ENCODE measurements around the gene IRX2. TPM values are rescaled to one million over a fixed set of nuclear protein-coding genes. Genes with fewer than 3 reads are reported as not detected.

Gene IRX2
- total and polyA plus RNA-seq, 2 donors (not counting 1 experiment from before 2014, with no cell fraction given): 0.33 to 0.40 TPM

GRCh38 chr5:2719332-2719731 lies 32.1 kb downstream of the IRX2 start:
- Histone ChIP-seq H3K27ac (ENCODE audit: insufficient read depth, low read length) (no peak overlapping the region), H3K4me1 (ENCODE audit: control insufficient read depth, extremely low read depth, insufficient read depth, low read length) (no peaks in the 10 kb centered on the region), H3K27me3 (ENCODE audit: control insufficient read depth, insufficient read depth, low read length) (no peaks in the 10 kb centered on the region), H4K20me1 (ENCODE audit: control insufficient read depth, extremely low read depth, insufficient read depth, low read length) (no peaks in the 10 kb centered on the region), H3K4me2 (ENCODE audit: extremely low read depth, insufficient read depth, low read length) (no peak overlapping the region), H3K9me3 (ENCODE audit: control insufficient read depth, insufficient read depth, low read depth, low read length) (no peaks in the 10 kb centered on the region), H3K79me2 (ENCODE audit: control insufficient read depth, insufficient read depth, low read length) (no peaks in the 10 kb centered on the region), H2AFZ (ENCODE audit: low read length) (no peak overlapping the region), H3K36me3 (ENCODE audit: control insufficient read depth, insufficient read depth, low read length) (no peaks in the 10 kb centered on the region), H3K9ac (ENCODE audit: insufficient read depth, low read length) (no peak overlapping the region), H3K4me3 (replicated peaks in 1 of 4; ENCODE audit: control extremely low read depth in 1 of 4, insufficient read depth in 1 of 4, low read depth in 3 of 4, low read length in 4 of 4) (no peak overlapping the region)
- TF ChIP-seq EZH2 (IDR thresholded peaks at IDR 0.05; ENCODE audit: low read length, missing control alignments): no peak
- no peak for TF ChIP-seq CTCF (conservative IDR thresholded peaks at IDR 0.05 in 1 of 2, IDR thresholded peaks at IDR 0.05 in 1 of 2; ENCODE audit: low read depth in 1 of 2, low read length in 2 of 2)
- no peak for DNase-seq (ENCODE audit: low read depth in 2 of 2)

GRCh38 chr5:2718115-2718514 lies 33.4 kb downstream of the IRX2 start:
- Histone ChIP-seq H4K20me1 (ENCODE audit: control insufficient read depth, extremely low read depth, insufficient read depth, low read length) (no peaks in the 10 kb centered on the region), H2AFZ (ENCODE audit: low read length) (no peak overlapping the region), H3K79me2 (ENCODE audit: control insufficient read depth, insufficient read depth, low read length) (no peaks in the 10 kb centered on the region), H3K27ac (ENCODE audit: insufficient read depth, low read length) (no peak overlapping the region), H3K27me3 (ENCODE audit: control insufficient read depth, insufficient read depth, low read length) (no peaks in the 10 kb centered on the region), H3K9me3 (ENCODE audit: control insufficient read depth, insufficient read depth, low read depth, low read length) (no peaks in the 10 kb centered on the region), H3K4me3 (replicated peaks in 1 of 4; ENCODE audit: control extremely low read depth in 1 of 4, insufficient read depth in 1 of 4, low read depth in 3 of 4, low read length in 4 of 4) (no peak overlapping the region), H3K4me2 (ENCODE audit: extremely low read depth, insufficient read depth, low read length) (no peak overlapping the region), H3K9ac (ENCODE audit: insufficient read depth, low read length) (no peak overlapping the region), H3K4me1 (ENCODE audit: control insufficient read depth, extremely low read depth, insufficient read depth, low read length) (no peaks in the 10 kb centered on the region), H3K36me3 (ENCODE audit: control insufficient read depth, insufficient read depth, low read length) (no peaks in the 10 kb centered on the region)
- TF ChIP-seq CTCF (conservative IDR thresholded peaks at IDR 0.05 in 1 of 2, IDR thresholded peaks at IDR 0.05 in 1 of 2; ENCODE audit: low read depth in 1 of 2, low read length in 2 of 2): no peak
- no peak for TF ChIP-seq EZH2 (IDR thresholded peaks at IDR 0.05; ENCODE audit: low read length, missing control alignments)
- DNase-seq (ENCODE audit: low read depth in 2 of 2): no peak

GRCh38 chr5:2715856-2716255 lies 35.6 kb downstream of the IRX2 start:
- no peak overlapping the region for H3K4me2 ChIP-seq (ENCODE audit: extremely low read depth, insufficient read depth, low read length)
- no peak for TF ChIP-seq EZH2 (IDR thresholded peaks at IDR 0.05; ENCODE audit: low read length, missing control alignments)
- no peak for TF ChIP-seq CTCF (conservative IDR thresholded peaks at IDR 0.05 in 1 of 2, IDR thresholded peaks at IDR 0.05 in 1 of 2; ENCODE audit: low read depth in 1 of 2, low read length in 2 of 2)
- H3K4me3 ChIP-seq (replicated peaks in 1 of 4; ENCODE audit: control extremely low read depth in 1 of 4, insufficient read depth in 1 of 4, low read depth in 3 of 4, low read length in 4 of 4): no peak overlapping the region
- no peak overlapping the region for H3K9ac ChIP-seq (ENCODE audit: insufficient read depth, low read length)
- no peak overlapping the region for H2AFZ ChIP-seq (ENCODE audit: low read length)
- H3K79me2 ChIP-seq (ENCODE audit: control insufficient read depth, insufficient read depth, low read length): no peaks in the 10 kb centered on the region
- H3K27me3 ChIP-seq (ENCODE audit: control insufficient read depth, insufficient read depth, low read length): no peaks in the 10 kb centered on the region
- no peaks in the 10 kb centered on the region for H4K20me1 ChIP-seq (ENCODE audit: control insufficient read depth, extremely low read depth, insufficient read depth, low read length)
- no peak overlapping the region for H3K27ac ChIP-seq (ENCODE audit: insufficient read depth, low read length)
- no peaks in the 10 kb centered on the region for H3K9me3 ChIP-seq (ENCODE audit: control insufficient read depth, insufficient read depth, low read depth, low read length)
- no peaks in the 10 kb centered on the region for H3K4me1 ChIP-seq (ENCODE audit: control insufficient read depth, extremely low read depth, insufficient read depth, low read length)
- no peak for DNase-seq (ENCODE audit: low read depth in 2 of 2)
- no peaks in the 10 kb centered on the region for H3K36me3 ChIP-seq (ENCODE audit: control insufficient read depth, insufficient read depth, low read length)

Data from fibroblast of lung (primary cell).